Muscle layer of duodenum (tissue), 2 donors: ENCODE measurements around the gene KCND3.

Experiments
- H3K27ac ChIP-seq: one replicate; pipeline ENCODE4 v1.7.0; 2013; ENCODE audit warnings: mild to moderate bottlenecking, low read length
- H3K27me3 ChIP-seq: one replicate; pipeline ENCODE4 v1.7.0; 2013; ENCODE audit warnings: low read depth, mild to moderate bottlenecking, control low read depth, low read length
- H3K36me3 ChIP-seq, 2 donors: one replicate each; pipeline ENCODE4 v1.7.0; 2013; ENCODE audit warnings: low read length in 2 of 2, control low read depth in 1 of 2, mild to moderate bottlenecking in 1 of 2; ENCODE audit not compliant: insufficient read depth in 2 of 2, control insufficient read depth in 1 of 2
- H3K4me1 ChIP-seq, 2 donors: one replicate each; pipeline ENCODE4 v1.7.0; 2013; ENCODE audit warnings: low read length in 2 of 2, mild to moderate bottlenecking in 2 of 2, control low read depth in 1 of 2, moderate library complexity in 1 of 2; ENCODE audit not compliant: insufficient read depth in 2 of 2, control insufficient read depth in 1 of 2
- H3K4me3 ChIP-seq, 2 donors: one replicate each; pipeline ENCODE4 v1.7.0; 2013; ENCODE audit warnings: low read length in 2 of 2, low read depth in 1 of 2, mild to moderate bottlenecking in 1 of 2
- H3K9me3 ChIP-seq, 2 donors: one replicate each; pipeline ENCODE4 v1.7.0; 2013; ENCODE audit warnings: low read length in 2 of 2, control low read depth in 1 of 2, mild to moderate bottlenecking in 1 of 2; ENCODE audit not compliant: control insufficient read depth in 1 of 2
- donor health status: healthy.

Gene KCND3

GRCh38 chr1:111786669-111787207, 202.7 kb downstream of the KCND3 start:
- Histone ChIP-seq H3K27me3 (no peaks in the 10 kb centered on the region), H3K9me3 (no peaks in the 10 kb centered on the region), H3K4me1 (no peaks in the 10 kb centered on the region), H3K36me3 (no peaks in the 10 kb centered on the region), H3K27ac (no peak overlapping the region), H3K4me3 (no peak overlapping the region)

DNA sequence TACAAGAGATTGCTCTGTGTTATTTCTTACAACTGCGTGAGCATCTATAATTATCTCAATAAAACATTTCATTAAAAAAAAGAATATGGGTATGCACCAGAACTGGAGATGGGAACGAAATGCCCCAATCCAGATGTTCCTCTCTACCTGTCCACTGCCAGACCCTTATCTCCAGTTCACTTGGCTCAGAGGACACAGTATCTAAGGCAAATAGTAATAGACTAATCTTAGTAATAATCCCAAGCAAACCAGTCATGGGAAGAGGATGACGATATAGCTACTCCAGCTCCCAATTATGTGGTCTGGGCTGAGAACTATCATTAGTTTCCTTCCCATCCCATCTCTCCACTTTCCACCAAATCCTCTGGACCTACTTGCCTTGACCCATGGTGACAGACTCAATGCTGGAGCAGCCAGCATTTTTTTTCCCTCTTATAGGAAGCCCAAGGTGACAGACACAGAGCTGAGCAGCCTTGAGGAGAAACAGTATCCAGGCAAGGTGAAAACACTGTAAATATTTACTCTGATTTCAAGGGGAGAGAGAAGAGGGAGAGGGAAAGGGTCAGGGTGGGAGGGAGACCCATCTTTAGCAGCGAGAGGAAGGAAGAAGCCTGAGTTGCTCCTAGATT, 205.1 kb downstream of the KCND3 start:
- Histone ChIP-seq H3K4me3 (no peak overlapping the region), H3K4me1 (no peaks in the 10 kb centered on the region), H3K27ac (no peak overlapping the region), H3K36me3 (peaks cover 0 to 7% of the 10 kb centered on the region in 2 donors), H3K9me3 (no peaks in the 10 kb centered on the region), H3K27me3 (no peaks in the 10 kb centered on the region)

DNA sequence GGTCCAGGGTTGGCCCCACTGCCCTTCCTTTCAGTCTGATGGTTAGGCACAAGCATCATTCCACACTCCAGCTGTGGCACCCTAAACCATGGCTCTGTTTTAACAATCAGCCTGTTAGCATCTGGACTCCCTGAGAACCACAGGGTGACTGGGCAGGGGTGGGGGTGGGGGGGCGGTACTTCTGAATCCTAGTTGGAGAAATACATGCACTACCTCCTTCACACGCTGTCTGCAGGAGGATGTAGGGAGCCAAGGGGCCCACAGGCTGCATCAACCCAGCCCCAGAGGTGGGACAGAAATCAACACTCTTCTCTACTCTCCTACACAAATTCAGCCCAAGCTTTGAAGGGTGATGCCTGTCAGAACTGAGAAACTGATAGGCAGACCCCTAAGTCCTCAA, 209.9 kb downstream of the KCND3 start:
- no peak overlapping the region for H3K27ac ChIP-seq
- H3K36me3 ChIP-seq = peaks cover 0 to 17% of the 10 kb centered on the region in 2 donors
- H3K4me3 ChIP-seq = no peak overlapping the region
- H3K9me3 ChIP-seq = no peaks in the 10 kb centered on the region
- no peaks in the 10 kb centered on the region for H3K4me1 ChIP-seq
- no peaks in the 10 kb centered on the region for H3K27me3 ChIP-seq

GRCh38 chr1:111778541-111779051, 210.9 kb downstream of the KCND3 start:
- Histone ChIP-seq H3K4me1 (no peaks in the 10 kb centered on the region), H3K36me3 (peaks cover 0 to 23% of the 10 kb centered on the region in 2 donors), H3K4me3 (no peak overlapping the region), H3K27me3 (no peaks in the 10 kb centered on the region), H3K9me3 (no peaks in the 10 kb centered on the region), H3K27ac (no peak overlapping the region)

- Histone ChIP-seq H3K4me1 (no peaks in the 10 kb centered on the region), H3K36me3 (peaks cover 0 to 23% of the 10 kb centered on the region in 2 donors), H3K4me3 (no peak overlapping the region), H3K9me3 (no peaks in the 10 kb centered on the region), H3K27ac (no peak overlapping the region), H3K27me3 (no peaks in the 10 kb centered on the region)
Measured at GRCh38 chr1:111778066-111778465, 211.4 kb downstream of the KCND3 start.

DNA sequence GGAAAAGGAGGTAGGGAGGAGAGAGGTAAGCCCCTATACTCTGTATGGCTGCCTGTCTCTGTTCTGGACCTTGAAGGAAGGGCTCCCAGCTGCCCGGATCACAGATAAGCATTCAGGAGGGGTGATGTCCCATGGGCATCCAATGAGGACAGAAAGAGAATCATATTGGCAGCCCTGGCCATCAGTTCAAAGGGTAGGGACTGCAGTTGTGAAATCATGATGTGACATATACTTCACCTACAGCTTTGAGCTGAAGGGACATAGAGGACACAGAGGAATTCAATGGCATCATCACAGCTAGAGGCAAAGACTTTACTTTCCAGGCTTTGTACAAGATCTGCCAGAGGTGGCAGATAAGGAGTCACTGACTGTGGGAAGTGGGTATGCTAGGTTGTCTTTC, 212.2 kb downstream of the KCND3 start:
- no peaks in the 10 kb centered on the region for H3K9me3 ChIP-seq
- H3K4me3 ChIP-seq = no peak overlapping the region
- H3K36me3 ChIP-seq = peaks cover 0 to 23% of the 10 kb centered on the region in 2 donors
- H3K27ac ChIP-seq = no peak overlapping the region
- no peaks in the 10 kb centered on the region for H3K4me1 ChIP-seq
- H3K27me3 ChIP-seq = no peaks in the 10 kb centered on the region

GRCh38 chr1:111776861-111777260, 212.6 kb downstream of the KCND3 start:
- Histone ChIP-seq H3K36me3 (peaks cover 0 to 23% of the 10 kb centered on the region in 2 donors), H3K4me1 (no peaks in the 10 kb centered on the region), H3K4me3 (no peak overlapping the region), H3K27me3 (no peaks in the 10 kb centered on the region), H3K27ac (no peak overlapping the region), H3K9me3 (no peaks in the 10 kb centered on the region)

DNA sequence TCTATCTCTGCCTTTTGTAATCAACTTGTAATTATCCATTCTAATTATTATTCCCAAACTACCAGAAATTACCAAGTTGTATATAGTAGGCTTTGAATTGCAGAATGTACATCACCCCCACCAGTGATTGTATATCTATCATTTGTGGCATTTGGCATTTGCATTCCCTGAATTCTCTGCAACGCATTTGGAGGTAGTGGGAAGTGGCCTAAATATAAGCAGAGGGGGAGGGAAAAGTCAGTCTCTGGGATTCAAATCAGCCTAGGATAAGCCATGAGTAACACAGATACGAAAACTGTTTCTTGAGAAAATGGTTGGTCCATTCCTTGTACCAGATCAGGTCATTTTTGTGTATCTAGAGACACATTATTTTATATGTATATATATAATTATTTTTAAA, 213.1 kb downstream of the KCND3 start:
- H3K27ac ChIP-seq = no peak overlapping the region
- no peaks in the 10 kb centered on the region for H3K27me3 ChIP-seq
- H3K36me3 ChIP-seq = peaks cover 0 to 23% of the 10 kb centered on the region in 2 donors
- no peaks in the 10 kb centered on the region for H3K4me1 ChIP-seq
- no peak overlapping the region for H3K4me3 ChIP-seq
- H3K9me3 ChIP-seq = no peaks in the 10 kb centered on the region

- Histone ChIP-seq H3K4me3 (no peak overlapping the region), H3K27ac (no peak overlapping the region), H3K9me3 (no peaks in the 10 kb centered on the region), H3K27me3 (no peaks in the 10 kb centered on the region), H3K4me1 (no peaks in the 10 kb centered on the region), H3K36me3 (peaks cover 0 to 23% of the 10 kb centered on the region in 2 donors)
Measured at GRCh38 chr1:111775966-111776365, 213.5 kb downstream of the KCND3 start.

DNA sequence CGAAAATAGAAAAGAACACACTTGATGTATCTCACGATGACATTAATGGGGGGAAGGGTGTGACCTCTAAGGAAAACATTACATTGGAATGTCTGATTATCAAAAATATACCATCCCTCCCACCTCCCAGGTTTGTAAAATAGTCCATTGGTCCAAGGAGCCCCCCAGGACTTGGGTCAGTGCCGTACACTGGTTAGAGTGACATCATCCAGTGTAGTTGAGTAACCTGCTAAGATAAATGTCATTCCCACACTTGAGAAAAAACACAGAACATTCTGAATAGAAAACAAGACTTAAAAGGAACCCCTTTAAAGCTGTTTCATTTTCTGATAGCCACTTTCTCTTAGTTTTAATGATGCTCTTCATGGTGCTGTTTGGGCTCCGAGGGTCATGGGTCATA, 218.6 kb downstream of the KCND3 start:
- Histone ChIP-seq H3K36me3 (peaks cover 19 to 25% of the 10 kb centered on the region in 2 donors), H3K27ac (no peak overlapping the region), H3K4me3 (no peak overlapping the region), H3K9me3 (no peaks in the 10 kb centered on the region), H3K27me3 (no peaks in the 10 kb centered on the region), H3K4me1 (no peaks in the 10 kb centered on the region)

DNA sequence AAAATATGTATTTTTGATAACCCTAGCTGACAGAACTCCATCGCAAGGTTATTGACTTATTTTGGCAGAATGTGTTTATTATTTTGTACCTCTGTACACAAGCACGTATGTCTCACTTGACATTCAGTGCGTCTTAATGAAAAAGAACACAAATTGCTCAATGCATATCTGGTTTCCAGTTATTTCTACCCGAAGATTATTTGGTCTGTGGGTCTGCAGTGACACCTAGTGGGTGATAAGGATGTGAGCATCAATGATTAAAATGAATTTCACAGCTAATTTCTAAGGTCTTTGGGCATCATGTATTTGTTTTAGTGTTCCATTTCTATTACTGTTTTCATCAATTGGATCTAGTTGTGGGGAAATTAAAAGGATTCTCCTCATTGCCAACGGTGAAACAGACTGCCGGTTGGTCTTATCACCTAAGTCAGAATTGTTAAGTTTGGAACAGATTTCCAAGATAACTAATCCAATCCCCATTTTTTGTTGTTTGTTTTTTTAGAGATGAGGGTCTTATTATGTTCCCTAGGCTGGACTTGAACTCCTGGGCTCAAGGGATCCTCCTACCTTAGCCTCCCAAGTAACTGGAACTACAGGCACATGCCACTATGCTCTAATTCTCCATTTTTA, 219.8 kb downstream of the KCND3 start:
- Histone ChIP-seq H3K4me3 (no peak overlapping the region), H3K36me3 (peaks cover 30% of the 10 kb centered on the region in 2 donors), H3K27ac (no peak overlapping the region), H3K9me3 (no peaks in the 10 kb centered on the region), H3K27me3 (no peaks in the 10 kb centered on the region), H3K4me1 (no peaks in the 10 kb centered on the region)
